ENCODE results near the gene XPNPEP2. TPM values are rescaled to one million over a fixed set of nuclear protein-coding genes. Genes with fewer than 3 reads are reported as not detected.

Gene XPNPEP2
- total RNA-seq, 2 experiments from 2014 or later = 0.43 to 0.63 TPM

GRCh38 chrX:129768586-129769466 lies 30.0 kb downstream of the XPNPEP2 start:
- Mint-ChIP-seq H3K27ac (peak overlapping the region; percentile 77), H3K36me3 (ENCODE audit: low read depth) (no peaks in the 10 kb centered on the region), H3K27me3 (no peaks in the 10 kb centered on the region), H3K4me3 (peak overlapping the region; percentile 52), H3K9me3 (ENCODE audit: low read depth) (no peaks in the 10 kb centered on the region), H3K4me1 (peaks cover 56% of the 10 kb centered on the region)
- POLR2A ChIA-PET = interaction anchor here (1.1 kb wide), 2 partner anchors 8 to 9 kb away, joined by 3 to 4 read pairs; no protein-coding TSS in a partner anchor
- ATAC-seq (no peak), DNase-seq (no peak)
- intact Hi-C loops (cut with DNase I, micrococcal nuclease) = loop anchor here (1.0 to 5.0 kb wide), 3 partner anchors 9 to 138 kb away; partner anchors contain the start of gene UTP14A (in 1 of the 2)
- CTCF ChIA-PET = interaction anchor here (3.0 kb wide), 1 partner anchor 10 kb away, joined by 20 read pairs; no protein-coding TSS in a partner anchor

- CTCF ChIA-PET = interaction anchor here (3.0 kb wide), 1 partner anchor 11 kb away, joined by 20 read pairs; no protein-coding TSS in a partner anchor
- peak; percentile 73 for ATAC-seq
- Mint-ChIP-seq H3K27me3 (no peaks in the 10 kb centered on the region), H3K4me3 (peak overlapping the region; percentile 52), H3K36me3 (ENCODE audit: low read depth) (no peaks in the 10 kb centered on the region), H3K9me3 (ENCODE audit: low read depth) (no peaks in the 10 kb centered on the region), H3K4me1 (peaks cover 64% of the 10 kb centered on the region), H3K27ac (peak overlapping the region; percentile 88)
- peak; percentile 84 for DNase-seq
- POLR2A ChIA-PET = interaction anchor here (0.7 to 1.1 kb wide), 2 partner anchors 10 to 12 kb away, joined by 3 to 4 read pairs; no protein-coding TSS in a partner anchor
- intact Hi-C loops (cut with DNase I, micrococcal nuclease) = loop anchor here (1.0 to 10.0 kb wide), 4 partner anchors 9 to 495 kb away; partner anchors contain the start of genes UTP14A (in 1 of the 2) and ZNF280C (in 1 of the 2)
Observed at GRCh38 chrX:129769467-129770154, 30.8 kb downstream of the XPNPEP2 start.

- no peaks in the 10 kb centered on the region for H3K9me3 Mint-ChIP-seq (ENCODE audit: low read depth)
- H3K4me1 Mint-ChIP-seq = peaks cover 75% of the 10 kb centered on the region
- H3K36me3 Mint-ChIP-seq (ENCODE audit: low read depth) = no peaks in the 10 kb centered on the region
- H3K27ac Mint-ChIP-seq = peak overlapping the region; percentile 91
- intact Hi-C loops (cut with DNase I, micrococcal nuclease) = loop anchor here in 1 of 2 experiments (10.0 kb wide), 1 partner anchor 493 kb away; the partner anchor contains the start of gene ZNF280C
- DNase-seq = peak; percentile 56
- H3K27me3 Mint-ChIP-seq = no peaks in the 10 kb centered on the region
- POLR2A ChIA-PET = interaction anchor here (3.2 kb wide), 1 partner anchor 10 kb away, joined by 13 read pairs; no protein-coding TSS in a partner anchor
- ATAC-seq = peak; percentile 22
- CTCF ChIA-PET = interaction anchor here (0.7 to 1.7 kb wide), 6 partner anchors 9 to 45 kb away, joined by 3 to 7 read pairs (median 3); partner anchors contain the start of gene SASH3
- H3K4me3 Mint-ChIP-seq = peak overlapping the region; percentile 40
Observed at GRCh38 chrX:129771266-129771995, 32.7 kb downstream of the XPNPEP2 start.

- DNase-seq = peak; percentile 71
- ChIA-PET POLR2A (interaction anchor here (3.2 kb wide), 1 partner anchor 9 kb away, joined by 13 read pairs; no protein-coding TSS in a partner anchor), CTCF (interaction anchor here (0.6 to 1.7 kb wide), 4 partner anchors 8 to 46 kb away, joined by 3 to 7 read pairs (median 3); partner anchors contain the start of gene SASH3)
- H3K36me3 Mint-ChIP-seq (ENCODE audit: low read depth) = no peaks in the 10 kb centered on the region
- H3K27ac Mint-ChIP-seq = peak overlapping the region; percentile 86
- H3K4me3 Mint-ChIP-seq = peak overlapping the region; percentile 41
- ATAC-seq = peak; percentile 25
- no peaks in the 10 kb centered on the region for H3K9me3 Mint-ChIP-seq (ENCODE audit: low read depth)
- intact Hi-C loops (cut with DNase I, micrococcal nuclease) = loop anchor here in 1 of 2 experiments (10.0 kb wide), 1 partner anchor 492 kb away; the partner anchor contains the start of gene ZNF280C
- peaks cover 74% of the 10 kb centered on the region for H3K4me1 Mint-ChIP-seq
- no peaks in the 10 kb centered on the region for H3K27me3 Mint-ChIP-seq
Observed at GRCh38 chrX:129772796-129773431, 34.1 kb downstream of the XPNPEP2 start.

- Mint-ChIP-seq H3K9me3 (ENCODE audit: low read depth) (no peaks in the 10 kb centered on the region), H3K27ac (peak overlapping the region; percentile 86), H3K4me1 (peaks cover 72% of the 10 kb centered on the region), H3K36me3 (ENCODE audit: low read depth) (peaks cover under 1% of the 10 kb centered on the region), H3K27me3 (no peaks in the 10 kb centered on the region), H3K4me3 (no peak overlapping the region)
- ChIA-PET CTCF (interaction anchor here (0.6 to 1.4 kb wide), 3 partner anchors 18 to 40 kb away, joined by 3 read pairs; no protein-coding TSS in a partner anchor), POLR2A (interaction anchor here (3.2 kb wide), 1 partner anchor 8 kb away, joined by 13 read pairs; no protein-coding TSS in a partner anchor)
- ATAC-seq (no peak), DNase-seq (peak; percentile 53)
- intact Hi-C loops (cut with DNase I, micrococcal nuclease) = loop anchor here in 1 of 2 experiments (10.0 kb wide), 1 partner anchor 491 kb away; the partner anchor contains the start of gene ZNF280C
Observed at GRCh38 chrX:129773649-129774458, 35.1 kb downstream of the XPNPEP2 start.

GRCh38 chrX:129777218-129778030 lies 38.6 kb downstream of the XPNPEP2 start:
- H3K27me3 Mint-ChIP-seq = no peaks in the 10 kb centered on the region
- H3K4me1 Mint-ChIP-seq = peaks cover 50% of the 10 kb centered on the region
- H3K4me3 Mint-ChIP-seq = peak overlapping the region; percentile 71
- H3K36me3 Mint-ChIP-seq (ENCODE audit: low read depth) = peaks cover 27% of the 10 kb centered on the region
- no peaks in the 10 kb centered on the region for H3K9me3 Mint-ChIP-seq (ENCODE audit: low read depth)
- POLR2A ChIA-PET = interaction anchor here (1.0 kb wide), 1 partner anchor 9 kb away, joined by 3 read pairs; no protein-coding TSS in a partner anchor
- intact Hi-C loops (cut with DNase I, micrococcal nuclease) = loop anchor here in 1 of 2 experiments (5.0 to 10.0 kb wide), 2 partner anchors 310 to 487 kb away; partner anchors contain the start of gene ZNF280C
- DNase-seq (peak; percentile 84), ATAC-seq (peak; percentile 27)
- peak overlapping the region; percentile 95 for H3K27ac Mint-ChIP-seq
- CTCF ChIA-PET = interaction anchor here (0.7 kb wide), 1 partner anchor 44 kb away, joined by 3 read pairs; no protein-coding TSS in a partner anchor

- ATAC-seq (no peak), DNase-seq (no peak)
- no peaks in the 10 kb centered on the region for H3K9me3 Mint-ChIP-seq (ENCODE audit: low read depth)
- no peaks in the 10 kb centered on the region for H3K27me3 Mint-ChIP-seq
- intact Hi-C loops (cut with DNase I, micrococcal nuclease) = loop anchor here in 1 of 2 experiments (5.0 to 10.0 kb wide), 2 partner anchors 308 to 486 kb away; partner anchors contain the start of gene ZNF280C
- H3K36me3 Mint-ChIP-seq (ENCODE audit: low read depth) = peaks cover 45% of the 10 kb centered on the region
- POLR2A ChIA-PET = no interaction called here
- H3K4me1 Mint-ChIP-seq = peaks cover 50% of the 10 kb centered on the region
- H3K27ac Mint-ChIP-seq = peak overlapping the region; percentile 97
- H3K4me3 Mint-ChIP-seq = peak overlapping the region; percentile 79
- CTCF ChIA-PET = interaction anchor here (2.3 kb wide), 1 partner anchor 7 kb away, joined by 7 read pairs; no protein-coding TSS in a partner anchor
Observed at GRCh38 chrX:129779086-129779672, 40.4 kb downstream of the XPNPEP2 start.

- no peaks in the 10 kb centered on the region for H3K27me3 Mint-ChIP-seq
- H3K27ac Mint-ChIP-seq = peak within 1 kb of the TSS; percentile 97
- ATAC-seq (peak; percentile 23), DNase-seq (peak; percentile 82)
- ChIA-PET POLR2A (interaction anchor here (1.2 kb wide), 1 partner anchor 24 kb away, joined by 5 read pairs; no protein-coding TSS in a partner anchor), CTCF (interaction anchor here (0.6 to 2.3 kb wide), 2 partner anchors 8 to 53 kb away, joined by 3 to 7 read pairs; no protein-coding TSS in a partner anchor)
- no peaks in the 10 kb centered on the region for H3K9me3 Mint-ChIP-seq (ENCODE audit: low read depth)
- peaks cover 50% of the 10 kb centered on the region for H3K36me3 Mint-ChIP-seq (ENCODE audit: low read depth)
- peak within 1 kb of the TSS; percentile 79 for H3K4me3 Mint-ChIP-seq
- intact Hi-C loops (cut with DNase I, micrococcal nuclease) = loop anchor here (5.0 to 10.0 kb wide), 5 partner anchors 203 to 1123 kb away; partner anchors contain the start of genes BCORL1 (in 1 of the 2), ENOX2 (in 1 of the 2), RAB33A (in 1 of the 2) and ZNF280C (in 1 of the 2)
- peaks cover 49% of the 10 kb centered on the region for H3K4me1 Mint-ChIP-seq
Observed at GRCh38 chrX:129779747-129780146, 41.0 kb downstream of the XPNPEP2 start, which contains the start of gene SASH3. TSS of gene SASH3 (plus strand) at chrX:129779949. CDS start at chrX:129780098, 149 bp downstream.

All from activated CD4-positive, alpha-beta T cell treated with anti-CD3 and anti-CD28 coated beads for 36 hours (primary cell).